Astrocyte (in vitro differentiated cells and primary cell): ENCODE measurements around the gene PLXNC1. TPM values are rescaled to one million over a fixed set of nuclear protein-coding genes. Genes with fewer than 3 reads are reported as not detected.
A peak's percentile ranks its signal among the peaks of the same experiment; 100 is the strongest.

Source experiments
- DNase-seq: peaks from one replicate; pipeline ENCODE4 v3.0.0-alpha.2; 2010; ENCODE audit warnings: low read depth
- FAIRE-seq: peaks from 2 replicates; lab custom pipeline; 2011; peaks lifted over from hg19 to GRCh38; lab: Jason Lieb, UNC
- H2AFZ ChIP-seq: 2 replicates; pipeline ENCODE4 v1.6.0; 2012; ENCODE audit warnings: low read depth, low read length, inconsistent platforms
- H3K27ac ChIP-seq: 2 replicates; pipeline ENCODE4 v1.5.1; 2011; ENCODE audit warnings: low read depth, low read length, inconsistent platforms
- H3K27me3 ChIP-seq: 2 replicates; pipeline ENCODE4 v1.6.0; 2011; ENCODE audit warnings: low read length, inconsistent platforms; ENCODE audit not compliant: insufficient read depth
- H3K36me3 ChIP-seq: 2 replicates; pipeline ENCODE4 v1.5.1; 2011; ENCODE audit warnings: low read length, inconsistent platforms; ENCODE audit not compliant: insufficient read depth
- H3K4me1 ChIP-seq: 2 replicates; pipeline ENCODE4 v1.5.1; 2011; ENCODE audit warnings: low read length, inconsistent platforms; ENCODE audit not compliant: insufficient read depth
- H3K4me2 ChIP-seq: 2 replicates; pipeline ENCODE4 v1.6.0; 2012; ENCODE audit warnings: low read length, inconsistent platforms
- H3K4me3 ChIP-seq: 2 replicates; pipeline ENCODE4 v1.5.1; 2011; ENCODE audit warnings: low read depth, mild to moderate bottlenecking, low read length, inconsistent platforms; ENCODE audit not compliant: insufficient read depth
- H3K79me2 ChIP-seq: 2 replicates; pipeline ENCODE4 v1.6.0; 2012; ENCODE audit warnings: mild to moderate bottlenecking, low read length, inconsistent platforms; ENCODE audit not compliant: insufficient read depth
- H3K9ac ChIP-seq: 2 replicates; pipeline ENCODE4 v1.6.0; 2012; ENCODE audit warnings: mild to moderate bottlenecking, low read length, inconsistent platforms
- H3K9me3 ChIP-seq: 2 replicates; pipeline ENCODE4 v1.5.1; 2012; ENCODE audit warnings: low read depth, mild to moderate bottlenecking, low read length, inconsistent platforms; ENCODE audit not compliant: insufficient read depth
- H4K20me1 ChIP-seq: 2 replicates; pipeline ENCODE4 v1.6.0; 2012; ENCODE audit warnings: low read length, inconsistent platforms; ENCODE audit not compliant: insufficient read depth
- H3K27ac Mint-ChIP-seq: one replicate; pipeline ENCODE4 v1.8.0; 2021; ENCODE audit warnings: mild to moderate bottlenecking, mixed read lengths; ENCODE audit not compliant: unreplicated experiment
- H3K27me3 Mint-ChIP-seq: one replicate; pipeline ENCODE4 v1.8.0; 2021; ENCODE audit warnings: low read depth, mixed read lengths; ENCODE audit not compliant: unreplicated experiment
- H3K36me3 Mint-ChIP-seq: one replicate; pipeline ENCODE4 v1.8.0; 2021; ENCODE audit warnings: low read depth, mixed read lengths; ENCODE audit not compliant: unreplicated experiment
- H3K4me1 Mint-ChIP-seq: one replicate; pipeline ENCODE4 v1.8.0; 2021; ENCODE audit warnings: low read depth, mixed read lengths; ENCODE audit not compliant: unreplicated experiment
- H3K4me3 Mint-ChIP-seq: one replicate; pipeline ENCODE4 v1.8.0; 2021; ENCODE audit warnings: mild to moderate bottlenecking, moderate library complexity, mixed read lengths; ENCODE audit not compliant: unreplicated experiment
- H3K9me3 Mint-ChIP-seq: one replicate; pipeline ENCODE4 v1.8.0; 2021; ENCODE audit warnings: mild to moderate bottlenecking, mixed read lengths; ENCODE audit not compliant: unreplicated experiment
- CTCF ChIP-seq: IDR thresholded peaks from 2 replicates; pipeline ENCODE4 v1.5.1; 2011; ENCODE audit warnings: low read depth, mild to moderate bottlenecking, inconsistent platforms, low read length, moderate library complexity; ENCODE audit not compliant: insufficient read depth
- EZH2 ChIP-seq: IDR thresholded peaks from 2 replicates; pipeline ENCODE4 v1.6.1; 2012; ENCODE audit warnings: mild to moderate bottlenecking, low read length, inconsistent platforms; ENCODE audit not compliant: insufficient read depth
- total RNA-seq: library from RNA; stranded (reverse); gene quantifications from 2 replicates; pipeline ENCODE4 v1.2.1, GENCODE V29; 2021

The PLXNC1 gene
- total RNA-seq, 1 donor from 2014 or later: 6.9 TPM

DNA sequence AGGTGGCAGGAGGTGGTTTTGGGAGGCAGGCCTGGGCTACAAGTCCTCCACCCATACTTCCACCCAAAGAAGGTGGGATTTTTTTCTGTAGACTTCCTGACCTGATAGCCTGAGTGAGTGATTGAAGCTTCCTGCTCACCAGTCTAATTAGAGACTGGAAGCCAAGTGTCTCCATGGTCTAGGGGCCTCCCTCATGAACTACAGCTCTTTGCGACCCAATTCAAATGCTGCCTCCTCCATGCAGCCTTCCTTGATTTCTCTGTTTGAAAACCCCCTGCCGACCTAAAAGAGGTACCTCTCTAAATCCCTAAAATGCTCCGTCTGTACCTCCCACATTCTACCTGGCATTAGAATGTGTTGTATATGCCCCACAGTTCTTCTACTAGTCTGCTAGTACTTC is 124.9 kb downstream of the PLXNC1 start:
- Mint-ChIP-seq H3K4me1 (peaks cover 7% of the 10 kb centered on the region), H3K27me3 (peaks cover 4% of the 10 kb centered on the region), H3K36me3 (peaks cover 4% of the 10 kb centered on the region), H3K9me3 (no peaks in the 10 kb centered on the region), H3K27ac (no peak overlapping the region), H3K4me3 (no peak overlapping the region)
- H3K27ac ChIP-seq: no peak overlapping the region
- H3K4me2 ChIP-seq: no peak overlapping the region
- DNase-seq (no peak), FAIRE-seq (no peak)
- H3K36me3 ChIP-seq: no peaks in the 10 kb centered on the region
- H4K20me1 ChIP-seq: no peaks in the 10 kb centered on the region
- H3K9me3 ChIP-seq: no peaks in the 10 kb centered on the region
- H3K27me3 ChIP-seq: no peaks in the 10 kb centered on the region
- H2AFZ ChIP-seq: no peak overlapping the region
- H3K79me2 ChIP-seq: no peaks in the 10 kb centered on the region
- TF ChIP-seq CTCF (no peak), EZH2 (no peak)
- no peaks in the 10 kb centered on the region for H3K4me1 ChIP-seq
- no peak overlapping the region for H3K9ac ChIP-seq
- H3K4me3 ChIP-seq: no peak overlapping the region

DNA sequence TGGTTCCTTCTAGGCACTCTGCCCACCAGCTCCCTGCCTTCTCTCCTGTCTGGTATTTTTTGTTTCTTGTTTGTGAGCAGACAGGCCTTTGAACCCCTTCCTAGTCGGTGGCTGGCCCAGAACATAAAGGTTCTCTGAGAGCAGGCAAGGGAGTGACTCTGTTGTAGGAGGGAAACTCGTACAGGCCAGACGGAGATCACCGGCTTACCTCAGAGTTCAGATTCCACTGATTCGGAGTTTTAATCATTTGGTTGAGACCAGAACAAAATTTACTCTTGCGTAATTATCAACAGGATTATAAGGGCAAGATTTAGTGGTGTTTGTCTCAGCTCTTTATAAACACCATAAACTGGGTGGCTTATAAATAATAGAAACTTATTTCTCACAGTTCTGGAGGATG is 128.3 kb downstream of the PLXNC1 start:
- no peak overlapping the region for H3K4me3 Mint-ChIP-seq
- H4K20me1 ChIP-seq: no peaks in the 10 kb centered on the region
- no peaks in the 10 kb centered on the region for H3K27me3 ChIP-seq
- no peaks in the 10 kb centered on the region for H3K36me3 ChIP-seq
- peaks cover 2% of the 10 kb centered on the region for H3K9me3 Mint-ChIP-seq
- no peak overlapping the region for H3K9ac ChIP-seq
- peaks cover under 1% of the 10 kb centered on the region for H3K27me3 Mint-ChIP-seq
- no peak overlapping the region for H3K27ac ChIP-seq
- FAIRE-seq: no peak
- H3K27ac Mint-ChIP-seq: no peak overlapping the region
- no peak for DNase-seq
- no peak overlapping the region for H3K4me2 ChIP-seq
- no peak overlapping the region for H3K4me3 ChIP-seq
- no peak for TF ChIP-seq EZH2
- TF ChIP-seq CTCF: no peak
- H3K79me2 ChIP-seq: no peaks in the 10 kb centered on the region
- no peaks in the 10 kb centered on the region for H3K9me3 ChIP-seq
- peaks cover 1% of the 10 kb centered on the region for H3K4me1 Mint-ChIP-seq
- no peaks in the 10 kb centered on the region for H3K4me1 ChIP-seq
- H2AFZ ChIP-seq: no peak overlapping the region
- H3K36me3 Mint-ChIP-seq: peaks cover 4% of the 10 kb centered on the region

DNA sequence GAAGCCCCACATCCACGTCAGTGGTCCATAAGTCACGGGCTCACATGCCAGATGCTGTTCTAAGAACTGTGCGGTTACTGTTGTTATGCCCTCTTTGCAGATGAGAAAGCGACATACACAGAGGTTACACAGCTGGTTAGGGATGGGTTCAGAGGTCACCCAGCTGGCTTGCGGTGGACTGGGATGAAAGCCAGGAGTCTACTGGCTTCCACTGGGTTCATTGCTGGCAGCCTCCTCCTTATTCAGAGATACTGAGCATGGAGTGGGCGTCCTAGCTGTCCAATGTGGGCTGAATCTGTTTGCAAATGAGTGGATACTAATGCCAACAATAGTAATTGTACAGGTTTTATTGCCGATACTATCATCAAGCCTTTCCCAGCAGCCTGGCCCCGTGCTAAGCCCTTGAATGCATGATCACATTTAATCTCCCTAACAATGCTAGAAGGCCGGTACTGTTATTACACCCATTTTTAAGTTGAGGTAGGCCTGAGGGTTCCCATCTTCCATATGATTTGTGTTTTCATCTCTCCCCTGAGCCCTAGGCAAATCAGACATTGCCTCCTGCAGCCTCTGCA is 129.1 kb downstream of the PLXNC1 start:
- Mint-ChIP-seq H3K27me3 (peaks cover 1% of the 10 kb centered on the region), H3K4me1 (peaks cover 4% of the 10 kb centered on the region), H3K4me3 (no peak overlapping the region), H3K27ac (no peak overlapping the region), H3K9me3 (peaks cover 3% of the 10 kb centered on the region), H3K36me3 (no peaks in the 10 kb centered on the region)
- TF ChIP-seq CTCF: no peak
- TF ChIP-seq EZH2: no peak
- Histone ChIP-seq H3K27me3 (no peaks in the 10 kb centered on the region), H3K27ac (no peak overlapping the region), H3K36me3 (no peaks in the 10 kb centered on the region), H3K79me2 (no peaks in the 10 kb centered on the region), H3K4me3 (no peak overlapping the region), H3K9ac (no peak overlapping the region), H4K20me1 (no peaks in the 10 kb centered on the region), H3K9me3 (no peaks in the 10 kb centered on the region), H3K4me2 (no peak overlapping the region), H3K4me1 (no peaks in the 10 kb centered on the region), H2AFZ (no peak overlapping the region)
- FAIRE-seq (no peak), DNase-seq (peak; percentile 20)
